ENCODE data around the gene CRNKL1.

GRCh38 chr20:20012541-20012940, 39.7 kb downstream of the CRNKL1 start:
- TF ChIP-seq CTCF (IDR thresholded peaks at IDR 0.05; ENCODE audit: low read depth, low read length) (no peak), POLR2A (IDR thresholded peaks at IDR 0.05; ENCODE audit: extremely low read depth, insufficient read length) (no peak)

Data from NB4 (cell line).